Activated naive CD4-positive, alpha-beta T cell treated with anti-CD3 and anti-CD28 coated beads, Interleukin-2, amount 50 U/mL, for 24 hours (primary cell): ENCODE results near the gene OR2F1.

Experiments
- H3K27ac Mint-ChIP-seq: one replicate; pipeline ENCODE4 v1.8.0; 2021; ENCODE audit warnings: mild to moderate bottlenecking, mixed read lengths
- H3K27me3 Mint-ChIP-seq: one replicate; pipeline ENCODE4 v1.8.0; 2021; ENCODE audit warnings: mixed read lengths
- H3K36me3 Mint-ChIP-seq: one replicate; pipeline ENCODE4 v1.8.0; 2021; ENCODE audit warnings: mixed read lengths
- H3K4me1 Mint-ChIP-seq: one replicate; pipeline ENCODE4 v1.8.0; 2021; ENCODE audit warnings: mixed read lengths
- H3K4me3 Mint-ChIP-seq: one replicate; pipeline ENCODE4 v1.8.0; 2021; ENCODE audit warnings: mild to moderate bottlenecking, mixed read lengths
- H3K9me3 Mint-ChIP-seq: one replicate; pipeline ENCODE4 v1.8.0; 2021; ENCODE audit warnings: mixed read lengths

OR2F1 gene, protein sequence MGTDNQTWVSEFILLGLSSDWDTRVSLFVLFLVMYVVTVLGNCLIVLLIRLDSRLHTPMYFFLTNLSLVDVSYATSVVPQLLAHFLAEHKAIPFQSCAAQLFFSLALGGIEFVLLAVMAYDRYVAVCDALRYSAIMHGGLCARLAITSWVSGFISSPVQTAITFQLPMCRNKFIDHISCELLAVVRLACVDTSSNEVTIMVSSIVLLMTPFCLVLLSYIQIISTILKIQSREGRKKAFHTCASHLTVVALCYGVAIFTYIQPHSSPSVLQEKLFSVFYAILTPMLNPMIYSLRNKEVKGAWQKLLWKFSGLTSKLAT

DNA sequence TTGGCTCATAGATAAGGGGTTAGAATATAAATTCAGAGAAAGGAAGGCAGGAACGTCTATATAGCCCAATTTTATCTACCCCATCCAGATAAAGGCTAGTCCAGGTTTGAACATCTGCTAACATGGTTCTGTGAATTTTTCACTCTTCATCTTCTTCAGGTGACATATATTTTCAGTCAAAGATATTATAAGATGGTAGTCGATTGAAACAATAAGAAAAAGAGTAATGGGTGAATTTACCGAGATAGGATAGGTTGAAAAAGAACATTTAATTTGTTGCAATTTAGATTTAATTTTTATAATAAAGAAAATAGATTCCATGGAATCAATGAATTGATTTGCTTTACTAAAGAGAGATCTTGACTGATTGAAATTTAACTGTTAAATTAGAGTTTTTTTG is at the start of gene OR2F1:
OR2F1 (plus strand) TSS at position 301 of the 400 bp plus-strand sequence. CDS start 5,127 bp downstream, outside the sequence.
- no peaks in the 10 kb centered on the region for H3K4me1 Mint-ChIP-seq
- no peaks in the 10 kb centered on the region for H3K9me3 Mint-ChIP-seq
- H3K27ac Mint-ChIP-seq, result no peak within 1 kb of the TSS
- peaks cover 2% of the 10 kb centered on the region for H3K36me3 Mint-ChIP-seq
- H3K4me3 Mint-ChIP-seq, result no peak within 1 kb of the TSS
- peaks cover 21% of the 10 kb centered on the region for H3K27me3 Mint-ChIP-seq

DNA sequence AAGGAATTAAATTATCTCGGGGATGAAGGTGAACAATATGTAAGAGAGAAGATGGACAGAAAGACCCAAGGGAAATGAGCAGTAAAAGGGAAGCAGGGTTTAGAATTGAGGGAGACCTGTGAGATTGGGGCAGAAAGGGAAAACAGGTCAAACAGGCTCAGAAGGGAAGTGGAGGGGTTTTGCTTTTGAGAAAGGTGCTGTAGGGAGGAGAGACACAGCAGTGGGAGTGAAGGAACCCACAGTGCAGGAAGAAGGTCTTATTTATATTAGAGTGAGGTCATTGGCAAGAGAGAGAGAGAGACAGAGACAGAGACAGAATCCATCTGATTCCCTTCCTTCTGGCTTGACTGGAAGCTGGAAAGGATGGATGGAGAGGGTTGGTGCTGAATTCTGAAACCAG is 49.1 kb upstream of the OR2F1 start:
- no peak overlapping the region for H3K4me3 Mint-ChIP-seq
- no peaks in the 10 kb centered on the region for H3K27me3 Mint-ChIP-seq
- H3K27ac Mint-ChIP-seq, result no peak overlapping the region
- no peaks in the 10 kb centered on the region for H3K9me3 Mint-ChIP-seq
- no peaks in the 10 kb centered on the region for H3K36me3 Mint-ChIP-seq
- peaks cover 15% of the 10 kb centered on the region for H3K4me1 Mint-ChIP-seq

DNA sequence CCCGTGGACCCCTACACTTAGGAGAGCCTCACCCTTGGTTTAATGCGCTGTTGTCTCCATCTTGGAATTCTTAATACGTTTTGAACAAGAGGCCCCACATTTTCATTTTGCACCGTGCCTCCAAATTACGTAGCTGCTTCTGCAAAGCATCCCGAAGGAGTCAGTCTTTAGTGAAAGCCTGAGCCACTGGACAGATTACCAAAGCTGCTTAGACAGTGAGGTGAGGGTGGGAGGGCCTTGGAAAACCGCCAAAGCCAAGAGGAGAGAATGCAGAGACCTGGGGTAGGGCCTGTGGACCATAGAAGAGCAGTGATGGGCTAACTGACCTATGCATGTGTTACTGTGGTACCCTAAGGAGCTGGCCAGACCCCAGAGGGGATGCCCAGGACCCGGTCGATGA is 48.5 kb upstream of the OR2F1 start:
- Mint-ChIP-seq H3K9me3 (no peaks in the 10 kb centered on the region), H3K27ac (no peak overlapping the region), H3K4me3 (no peak overlapping the region), H3K36me3 (no peaks in the 10 kb centered on the region), H3K27me3 (no peaks in the 10 kb centered on the region), H3K4me1 (peaks cover 9% of the 10 kb centered on the region)

DNA sequence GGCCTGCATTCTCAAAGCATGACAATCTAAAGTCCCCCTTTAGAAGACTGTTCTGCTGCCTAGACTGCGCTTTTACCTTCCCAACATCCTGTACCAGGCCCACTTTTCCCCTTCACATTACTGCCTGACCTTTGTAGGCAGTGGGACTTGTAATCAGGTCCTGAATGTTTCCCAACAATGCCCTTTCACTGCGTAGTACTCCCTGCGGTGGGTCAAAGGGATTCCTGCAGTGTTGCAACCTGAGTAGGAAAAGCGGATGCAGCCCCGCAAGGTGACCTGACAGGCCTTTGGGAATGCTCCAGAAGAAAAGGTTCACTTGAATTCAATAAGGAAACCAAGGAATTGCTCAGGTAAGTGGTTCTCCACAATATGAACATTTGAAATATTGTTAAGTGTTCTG is 47.7 kb upstream of the OR2F1 start:
- no peaks in the 10 kb centered on the region for H3K9me3 Mint-ChIP-seq
- no peak overlapping the region for H3K27ac Mint-ChIP-seq
- H3K4me1 Mint-ChIP-seq, result peaks cover 4% of the 10 kb centered on the region
- no peaks in the 10 kb centered on the region for H3K36me3 Mint-ChIP-seq
- H3K4me3 Mint-ChIP-seq, result no peak overlapping the region
- H3K27me3 Mint-ChIP-seq, result no peaks in the 10 kb centered on the region

DNA sequence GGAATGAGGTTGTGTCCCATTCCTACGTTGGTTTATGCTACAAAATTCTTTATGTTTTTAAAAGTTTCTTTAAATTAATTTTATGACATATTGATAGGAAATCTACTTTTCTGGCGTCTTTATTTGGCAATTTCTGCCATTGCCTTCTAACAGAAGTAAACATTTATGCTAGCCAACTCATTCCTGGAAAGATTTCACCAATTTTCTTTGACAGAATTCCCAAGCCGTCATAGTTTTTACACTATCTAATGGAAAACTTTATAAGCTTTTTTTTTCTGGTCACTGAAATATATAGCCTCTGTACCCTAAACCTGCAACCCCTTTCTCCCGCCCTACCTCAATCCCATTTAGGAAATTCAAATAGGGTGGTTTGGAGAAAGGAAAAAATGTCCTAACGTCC is 46.5 kb upstream of the OR2F1 start:
- H3K4me1 Mint-ChIP-seq, result no peaks in the 10 kb centered on the region
- H3K36me3 Mint-ChIP-seq, result no peaks in the 10 kb centered on the region
- H3K27me3 Mint-ChIP-seq, result no peaks in the 10 kb centered on the region
- H3K9me3 Mint-ChIP-seq, result no peaks in the 10 kb centered on the region
- H3K4me3 Mint-ChIP-seq, result no peak overlapping the region
- no peak overlapping the region for H3K27ac Mint-ChIP-seq

DNA sequence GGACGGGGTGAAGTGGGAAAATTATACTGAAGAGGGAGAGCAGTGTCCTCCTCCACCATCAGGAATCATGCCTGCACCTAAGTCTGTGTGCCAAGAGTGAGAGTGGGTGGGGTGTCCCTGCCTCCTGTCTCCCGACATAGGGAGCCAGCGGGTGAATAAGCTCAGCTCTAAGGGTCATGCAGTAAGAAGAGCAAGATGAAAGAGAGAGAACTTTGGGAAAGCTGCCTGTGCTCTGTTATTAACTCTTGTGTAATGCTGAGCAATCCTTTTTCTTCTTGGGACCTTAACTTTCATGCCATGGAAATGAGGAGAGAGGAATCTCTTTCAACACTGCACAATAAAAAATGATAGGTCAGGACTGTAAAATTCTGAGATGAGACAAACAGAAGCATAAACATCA is 44.8 kb upstream of the OR2F1 start:
- Mint-ChIP-seq H3K27ac (no peak overlapping the region), H3K36me3 (no peaks in the 10 kb centered on the region), H3K9me3 (no peaks in the 10 kb centered on the region), H3K4me1 (no peaks in the 10 kb centered on the region), H3K27me3 (no peaks in the 10 kb centered on the region), H3K4me3 (no peak overlapping the region)

DNA sequence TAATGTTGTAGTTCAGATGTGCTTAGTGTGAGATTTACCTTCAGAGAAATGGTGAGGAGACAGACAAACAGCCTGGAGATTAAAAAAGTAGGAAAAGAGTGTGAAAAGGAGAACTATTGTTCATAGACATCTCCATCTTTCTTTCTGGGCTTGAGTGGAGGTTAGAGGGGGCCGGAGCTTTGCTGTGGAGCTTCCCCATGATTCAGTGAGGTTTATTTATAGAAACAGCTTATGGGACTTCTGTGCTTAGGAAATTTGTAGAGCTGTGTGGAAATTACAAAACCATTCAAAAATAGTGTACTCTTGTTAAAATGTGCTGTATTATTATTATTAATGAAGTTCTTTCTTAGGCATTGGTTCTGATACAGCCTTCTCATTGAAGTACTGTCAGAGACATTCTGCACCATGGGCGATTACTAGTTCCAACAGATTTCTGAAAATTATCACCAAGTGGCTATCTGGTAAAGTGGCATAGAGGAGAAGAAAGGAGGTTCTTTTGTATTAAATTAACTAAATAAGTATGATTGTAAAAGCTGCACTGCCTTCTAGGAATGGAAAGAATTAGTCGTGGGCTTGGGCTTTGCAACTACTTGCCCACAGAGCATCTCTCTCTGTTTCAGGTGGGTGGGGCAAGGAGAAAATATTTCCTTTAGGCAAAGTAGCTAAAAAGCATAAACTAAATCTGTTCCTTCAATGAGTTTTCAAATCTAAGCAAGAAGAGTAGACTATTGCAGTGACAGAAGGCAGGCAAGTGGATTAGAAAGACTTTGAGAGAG is 44.0 kb upstream of the OR2F1 start:
- Mint-ChIP-seq H3K4me1 (no peaks in the 10 kb centered on the region), H3K27me3 (peaks cover 2% of the 10 kb centered on the region), H3K9me3 (no peaks in the 10 kb centered on the region), H3K4me3 (no peak overlapping the region), H3K36me3 (no peaks in the 10 kb centered on the region), H3K27ac (no peak overlapping the region)

DNA sequence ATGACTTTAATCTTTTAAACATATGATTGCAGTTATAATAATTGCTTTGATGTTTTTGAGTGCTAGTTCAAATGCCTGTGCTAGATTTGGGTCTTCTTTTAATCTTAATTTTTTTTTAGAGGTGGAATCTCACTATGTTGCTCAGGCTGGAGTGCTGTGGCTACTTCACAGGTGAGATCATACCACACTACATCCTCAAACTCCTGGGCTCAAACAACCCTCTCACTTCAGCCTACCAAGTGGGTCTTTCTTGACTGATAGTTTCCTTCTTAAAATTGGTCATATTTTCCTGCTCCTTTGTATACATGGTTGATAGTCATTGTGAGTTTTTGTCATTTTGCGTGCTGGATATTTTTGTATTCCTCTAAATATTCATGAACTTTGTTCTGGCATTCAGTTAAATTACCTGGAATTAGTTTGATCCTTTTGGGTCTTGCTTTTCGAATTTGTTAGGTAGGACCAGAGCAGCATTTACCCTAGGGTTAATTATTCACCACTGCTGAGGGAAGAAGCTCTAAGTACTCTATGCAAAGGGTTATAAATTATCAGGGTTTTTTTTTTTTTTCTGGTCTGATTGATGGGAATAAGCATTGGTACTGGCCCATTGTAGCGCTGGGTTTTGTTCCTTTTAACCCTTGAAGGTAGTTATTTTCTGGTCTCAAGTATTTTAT is 40.6 kb upstream of the OR2F1 start:
- no peak overlapping the region for H3K27ac Mint-ChIP-seq
- H3K27me3 Mint-ChIP-seq, result peaks cover 8% of the 10 kb centered on the region
- no peaks in the 10 kb centered on the region for H3K36me3 Mint-ChIP-seq
- H3K4me3 Mint-ChIP-seq, result no peak overlapping the region
- no peaks in the 10 kb centered on the region for H3K9me3 Mint-ChIP-seq
- no peaks in the 10 kb centered on the region for H3K4me1 Mint-ChIP-seq

DNA sequence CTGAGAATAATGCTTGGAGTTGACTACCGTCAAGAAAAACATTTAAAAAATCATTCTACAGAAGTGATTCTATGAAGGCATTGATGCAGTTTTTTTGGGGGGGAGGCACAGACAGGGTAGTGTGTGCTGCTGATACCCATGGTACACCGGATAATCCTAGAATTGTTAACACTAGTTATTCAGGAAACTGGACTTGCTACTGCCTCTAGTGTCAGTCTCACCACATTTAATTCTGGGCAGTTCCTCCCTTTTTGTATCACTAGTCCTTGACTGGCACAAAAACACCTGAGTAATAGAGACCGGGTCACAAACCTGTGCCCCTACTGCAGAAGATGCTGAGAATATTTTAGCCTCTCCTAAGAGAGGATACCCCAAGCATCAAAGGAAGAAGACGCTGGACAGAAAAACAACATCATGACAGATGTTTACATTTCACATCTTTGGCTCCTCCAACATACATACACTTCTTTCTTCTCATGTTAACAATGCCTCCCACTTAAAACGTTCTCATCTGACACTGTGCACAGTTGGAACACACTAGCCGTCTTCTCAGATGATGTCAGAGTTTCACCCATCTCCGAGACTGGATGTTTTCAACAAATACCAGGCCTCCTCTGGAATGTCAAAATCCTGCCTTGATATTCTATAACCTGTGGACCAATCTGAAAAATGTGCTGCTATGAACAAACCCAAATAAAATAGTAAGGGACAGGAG is 39.5 kb upstream of the OR2F1 start:
- Mint-ChIP-seq H3K27me3 (peaks cover 11% of the 10 kb centered on the region), H3K4me1 (no peaks in the 10 kb centered on the region), H3K36me3 (no peaks in the 10 kb centered on the region), H3K27ac (no peak overlapping the region), H3K4me3 (no peak overlapping the region), H3K9me3 (no peaks in the 10 kb centered on the region)

DNA sequence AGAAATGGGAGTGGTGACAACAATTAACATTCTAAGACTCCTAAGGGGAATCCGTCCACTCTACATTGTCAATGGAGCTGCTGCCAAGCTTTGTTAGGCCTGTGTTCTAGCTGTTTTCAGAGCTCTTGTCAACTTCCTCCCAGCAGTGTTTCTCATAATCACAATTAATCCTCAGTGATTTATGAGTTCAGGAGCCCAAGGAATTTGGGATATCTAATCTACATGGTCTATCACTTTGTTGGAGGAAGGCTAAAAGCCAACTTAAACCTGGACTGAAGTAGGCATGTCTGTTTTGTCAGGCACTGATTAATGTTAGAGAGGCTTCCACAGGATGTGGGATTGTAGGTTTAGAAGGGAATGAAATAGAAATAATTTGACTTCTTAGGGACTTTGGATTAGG is 29.8 kb upstream of the OR2F1 start:
- no peaks in the 10 kb centered on the region for H3K36me3 Mint-ChIP-seq

DNA sequence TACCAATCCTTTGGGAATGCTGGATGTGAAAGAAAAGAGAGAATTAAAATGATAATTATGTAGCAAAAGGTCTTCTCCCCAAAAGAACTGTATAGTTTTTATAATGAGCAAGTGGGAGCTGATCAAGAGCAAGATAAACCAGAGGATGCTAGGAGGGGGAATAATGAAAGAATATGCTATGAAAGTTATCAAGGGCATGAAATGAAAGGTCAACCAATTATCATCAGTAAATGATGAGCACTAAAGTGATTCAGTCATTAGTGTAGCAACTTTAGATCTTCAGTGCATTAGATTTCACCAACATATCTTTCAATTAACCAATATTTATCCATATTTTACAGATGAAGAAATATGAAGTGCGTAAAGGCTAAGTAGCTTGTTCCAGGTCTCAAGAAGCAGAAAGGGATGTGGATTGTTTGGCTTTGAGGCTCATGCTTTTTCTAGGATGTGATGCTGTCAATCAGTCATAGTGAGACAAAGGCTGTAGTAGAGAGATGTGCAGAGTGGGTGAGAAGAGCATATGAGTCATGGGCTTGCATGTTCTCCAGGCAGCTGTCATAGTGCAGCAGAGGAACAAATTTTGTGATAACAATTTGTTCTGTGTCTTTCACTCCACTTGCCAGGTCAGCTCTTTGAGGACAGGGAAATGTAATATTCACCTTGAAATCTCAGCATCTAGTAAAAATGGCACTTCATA is 25.3 kb upstream of the OR2F1 start:
- Mint-ChIP-seq H3K4me1 (no peaks in the 10 kb centered on the region), H3K36me3 (no peaks in the 10 kb centered on the region), H3K4me3 (no peak overlapping the region), H3K9me3 (no peaks in the 10 kb centered on the region), H3K27me3 (no peaks in the 10 kb centered on the region), H3K27ac (no peak overlapping the region)

More for the DNA sequence above, 29.8 kb upstream of the OR2F1 start:
- H3K4me1 Mint-ChIP-seq, result no peaks in the 10 kb centered on the region
- no peak overlapping the region for H3K4me3 Mint-ChIP-seq
- H3K27me3 Mint-ChIP-seq, result peaks cover 16% of the 10 kb centered on the region
- no peaks in the 10 kb centered on the region for H3K9me3 Mint-ChIP-seq
- no peak overlapping the region for H3K27ac Mint-ChIP-seq

DNA sequence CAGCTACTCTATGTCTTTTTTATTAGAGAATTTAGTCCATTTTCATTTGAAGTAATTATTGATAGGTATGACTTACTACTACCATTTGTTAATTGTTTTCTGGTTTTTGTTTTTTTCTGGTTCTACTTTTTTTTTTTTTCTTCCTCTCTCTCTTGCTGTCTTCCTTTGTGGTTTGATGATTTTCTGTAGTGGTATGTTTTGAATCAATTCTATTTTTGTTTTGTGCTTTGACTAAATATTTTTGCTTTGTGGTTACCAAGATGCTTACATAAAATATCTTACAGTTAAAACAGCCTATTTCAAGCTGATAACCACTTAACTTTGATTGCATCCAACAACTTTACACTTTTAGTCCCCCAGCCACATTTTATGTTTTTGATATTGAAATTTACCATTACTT is 22.9 kb upstream of the OR2F1 start:
- H3K27ac Mint-ChIP-seq, result peak overlapping the region; percentile 1
- no peaks in the 10 kb centered on the region for H3K4me1 Mint-ChIP-seq
- no peaks in the 10 kb centered on the region for H3K27me3 Mint-ChIP-seq
- H3K36me3 Mint-ChIP-seq, result no peaks in the 10 kb centered on the region
- no peak overlapping the region for H3K4me3 Mint-ChIP-seq
- H3K9me3 Mint-ChIP-seq, result no peaks in the 10 kb centered on the region

DNA sequence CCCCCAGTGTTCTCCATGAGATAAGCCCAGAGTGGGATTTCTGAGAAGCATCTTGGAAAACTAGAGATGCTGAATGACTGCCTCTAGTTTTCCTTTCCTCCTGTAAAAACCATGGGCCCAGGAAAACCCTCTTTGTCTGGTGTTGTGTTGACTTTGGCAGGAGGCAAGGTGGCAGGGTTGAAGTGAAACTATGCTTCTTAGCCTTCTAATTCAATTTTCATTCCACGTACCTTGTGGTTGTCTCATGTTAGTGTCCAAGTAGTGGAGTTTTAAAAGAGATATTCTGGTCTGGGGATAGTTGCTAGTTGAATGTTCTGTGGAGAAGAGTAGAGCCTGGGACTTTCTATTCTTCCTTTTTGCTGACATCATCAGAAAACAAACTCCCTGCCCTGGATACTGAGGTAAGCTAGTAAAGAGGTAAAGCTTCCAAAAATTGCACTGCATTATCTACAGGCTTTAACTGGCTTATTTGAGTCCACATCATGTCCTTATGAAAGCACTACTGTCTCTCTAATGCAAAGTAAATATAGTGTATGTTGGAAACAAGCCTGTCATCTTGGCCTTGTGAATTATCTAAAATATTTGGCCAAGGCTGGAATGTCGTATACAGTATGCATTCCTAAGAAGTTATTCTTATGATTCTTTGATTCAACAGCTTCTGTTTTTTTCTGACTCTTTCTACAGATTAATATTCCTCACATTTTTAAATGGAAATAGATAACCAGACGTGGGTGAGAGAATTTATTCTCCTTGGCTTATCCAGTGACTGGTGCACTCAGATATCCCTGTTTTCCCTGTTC is 19.9 kb upstream of the OR2F1 start, which contains the start of gene OR2F2:
OR2F2 (plus strand) TSS at position 708 of the 800 bp plus-strand sequence; CDS start at position 708, 0 bp downstream.
- H3K27ac Mint-ChIP-seq, result no peak within 1 kb of the TSS
- H3K4me1 Mint-ChIP-seq, result no peaks in the 10 kb centered on the region
- H3K36me3 Mint-ChIP-seq, result no peaks in the 10 kb centered on the region
- H3K9me3 Mint-ChIP-seq, result no peaks in the 10 kb centered on the region
- H3K4me3 Mint-ChIP-seq, result no peak within 1 kb of the TSS
- peaks cover 4% of the 10 kb centered on the region for H3K27me3 Mint-ChIP-seq
